Measurements from ENCODE around the gene FGF23.
"Not testable (repeated sequence)": the region's sequence is repeated elsewhere in the genome, so short reads cannot be mapped to it uniquely, and the experiment has no call there.

The FGF23 gene

GRCh38 chr12:4412465-4412864, 33.0 kb upstream of the FGF23 start:
- H3K4me3 ChIP-seq (ENCODE audit: low read depth in 1 of 2, low read length in 2 of 2): no peak overlapping the region
- peaks cover 8 to 10% of the 10 kb centered on the region in 2 donors for H3K4me1 ChIP-seq (ENCODE audit: control insufficient read depth in 1 of 2, insufficient read depth in 2 of 2, low read length in 2 of 2)
- peaks cover 0 to 8% of the 10 kb centered on the region in 2 donors for H3K27me3 ChIP-seq (ENCODE audit: control insufficient read depth in 1 of 2, insufficient read depth in 2 of 2, low read length in 2 of 2)
- no peak overlapping the region for H3K9ac ChIP-seq (ENCODE audit: low read depth in 1 of 2, low read length in 2 of 2)
- H3K9me3 ChIP-seq (ENCODE audit: control insufficient read depth in 1 of 2, low read length in 2 of 2): no peaks in the 10 kb centered on the region
- H3K27ac ChIP-seq (ENCODE audit: low read depth, low read length): no peak overlapping the region
- no peaks in the 10 kb centered on the region for H3K36me3 ChIP-seq (ENCODE audit: control insufficient read depth in 1 of 2, insufficient read depth in 2 of 2, low read length in 2 of 2)

- no peak overlapping the region for H3K9ac ChIP-seq (ENCODE audit: low read depth in 1 of 2, low read length in 2 of 2)
- no peaks in the 10 kb centered on the region for H3K9me3 ChIP-seq (ENCODE audit: control insufficient read depth in 1 of 2, low read length in 2 of 2)
- peaks cover 8 to 10% of the 10 kb centered on the region in 2 donors for H3K4me1 ChIP-seq (ENCODE audit: control insufficient read depth in 1 of 2, insufficient read depth in 2 of 2, low read length in 2 of 2)
- H3K27me3 ChIP-seq (ENCODE audit: control insufficient read depth in 1 of 2, insufficient read depth in 2 of 2, low read length in 2 of 2): peaks cover 0 to 4% of the 10 kb centered on the region in 2 donors
- H3K36me3 ChIP-seq (ENCODE audit: control insufficient read depth in 1 of 2, insufficient read depth in 2 of 2, low read length in 2 of 2): no peaks in the 10 kb centered on the region
- no peak overlapping the region for H3K27ac ChIP-seq (ENCODE audit: low read depth, low read length)
- no peak overlapping the region for H3K4me3 ChIP-seq (ENCODE audit: low read depth in 1 of 2, low read length in 2 of 2)
Measured at GRCh38 chr12:4412056-4412455, 32.5 kb upstream of the FGF23 start.

GRCh38 chr12:4407136-4407535, 27.6 kb upstream of the FGF23 start:
- H3K36me3 ChIP-seq (ENCODE audit: control insufficient read depth in 1 of 2, insufficient read depth in 2 of 2, low read length in 2 of 2): no peaks in the 10 kb centered on the region
- H3K9ac ChIP-seq (ENCODE audit: low read depth in 1 of 2, low read length in 2 of 2): no peak overlapping the region
- no peaks in the 10 kb centered on the region for H3K27me3 ChIP-seq (ENCODE audit: control insufficient read depth in 1 of 2, insufficient read depth in 2 of 2, low read length in 2 of 2)
- H3K4me1 ChIP-seq (ENCODE audit: control insufficient read depth in 1 of 2, insufficient read depth in 2 of 2, low read length in 2 of 2): no peaks in the 10 kb centered on the region
- H3K4me3 ChIP-seq (ENCODE audit: low read depth in 1 of 2, low read length in 2 of 2): no peak overlapping the region
- H3K9me3 ChIP-seq (ENCODE audit: control insufficient read depth in 1 of 2, low read length in 2 of 2): no peaks in the 10 kb centered on the region
- no peak overlapping the region for H3K27ac ChIP-seq (ENCODE audit: low read depth, low read length)

GRCh38 chr12:4404877-4405637, 25.5 kb upstream of the FGF23 start:
- H3K9ac ChIP-seq (ENCODE audit: low read depth in 1 of 2, low read length in 2 of 2); H3K27ac ChIP-seq (ENCODE audit: low read depth, low read length); H3K9me3 ChIP-seq (ENCODE audit: control insufficient read depth in 1 of 2, low read length in 2 of 2); H3K4me3 ChIP-seq (ENCODE audit: low read depth in 1 of 2, low read length in 2 of 2); H3K4me1 ChIP-seq (ENCODE audit: control insufficient read depth in 1 of 2, insufficient read depth in 2 of 2, low read length in 2 of 2); H3K27me3 ChIP-seq (ENCODE audit: control insufficient read depth in 1 of 2, insufficient read depth in 2 of 2, low read length in 2 of 2); H3K36me3 ChIP-seq (ENCODE audit: control insufficient read depth in 1 of 2, insufficient read depth in 2 of 2, low read length in 2 of 2): not testable (repeated sequence)

GRCh38 chr12:4402996-4403395, 23.5 kb upstream of the FGF23 start:
- Histone ChIP-seq H3K9ac (ENCODE audit: low read depth in 1 of 2, low read length in 2 of 2) (no peak overlapping the region), H3K9me3 (ENCODE audit: control insufficient read depth in 1 of 2, low read length in 2 of 2) (no peaks in the 10 kb centered on the region), H3K27me3 (ENCODE audit: control insufficient read depth in 1 of 2, insufficient read depth in 2 of 2, low read length in 2 of 2) (no peaks in the 10 kb centered on the region), H3K27ac (ENCODE audit: low read depth, low read length) (no peak overlapping the region), H3K4me1 (ENCODE audit: control insufficient read depth in 1 of 2, insufficient read depth in 2 of 2, low read length in 2 of 2) (no peaks in the 10 kb centered on the region), H3K36me3 (ENCODE audit: control insufficient read depth in 1 of 2, insufficient read depth in 2 of 2, low read length in 2 of 2) (no peaks in the 10 kb centered on the region), H3K4me3 (ENCODE audit: low read depth in 1 of 2, low read length in 2 of 2) (no peak overlapping the region)

GRCh38 chr12:4401117-4401516, 21.6 kb upstream of the FGF23 start:
- no peak overlapping the region for H3K9ac ChIP-seq (ENCODE audit: low read depth in 1 of 2, low read length in 2 of 2)
- H3K4me3 ChIP-seq (ENCODE audit: low read depth in 1 of 2, low read length in 2 of 2): no peak overlapping the region
- no peak overlapping the region for H3K27ac ChIP-seq (ENCODE audit: low read depth, low read length)
- H3K4me1 ChIP-seq (ENCODE audit: control insufficient read depth in 1 of 2, insufficient read depth in 2 of 2, low read length in 2 of 2): no peaks in the 10 kb centered on the region
- no peaks in the 10 kb centered on the region for H3K27me3 ChIP-seq (ENCODE audit: control insufficient read depth in 1 of 2, insufficient read depth in 2 of 2, low read length in 2 of 2)
- no peaks in the 10 kb centered on the region for H3K9me3 ChIP-seq (ENCODE audit: control insufficient read depth in 1 of 2, low read length in 2 of 2)
- no peaks in the 10 kb centered on the region for H3K36me3 ChIP-seq (ENCODE audit: control insufficient read depth in 1 of 2, insufficient read depth in 2 of 2, low read length in 2 of 2)

GRCh38 chr12:4395818-4396217, 16.3 kb upstream of the FGF23 start:
- no peaks in the 10 kb centered on the region for H3K9me3 ChIP-seq (ENCODE audit: control insufficient read depth in 1 of 2, low read length in 2 of 2)
- no peak overlapping the region for H3K4me3 ChIP-seq (ENCODE audit: low read depth in 1 of 2, low read length in 2 of 2)
- H3K4me1 ChIP-seq (ENCODE audit: control insufficient read depth in 1 of 2, insufficient read depth in 2 of 2, low read length in 2 of 2): no peaks in the 10 kb centered on the region
- H3K36me3 ChIP-seq (ENCODE audit: control insufficient read depth in 1 of 2, insufficient read depth in 2 of 2, low read length in 2 of 2): no peaks in the 10 kb centered on the region
- no peaks in the 10 kb centered on the region for H3K27me3 ChIP-seq (ENCODE audit: control insufficient read depth in 1 of 2, insufficient read depth in 2 of 2, low read length in 2 of 2)
- H3K9ac ChIP-seq (ENCODE audit: low read depth in 1 of 2, low read length in 2 of 2): no peak overlapping the region
- no peak overlapping the region for H3K27ac ChIP-seq (ENCODE audit: low read depth, low read length)

GRCh38 chr12:4393211-4393610, 13.7 kb upstream of the FGF23 start:
- Histone ChIP-seq H3K27me3 (ENCODE audit: control insufficient read depth in 1 of 2, insufficient read depth in 2 of 2, low read length in 2 of 2) (peaks cover 0 to 2% of the 10 kb centered on the region in 2 donors), H3K4me3 (ENCODE audit: low read depth in 1 of 2, low read length in 2 of 2) (no peak overlapping the region), H3K27ac (ENCODE audit: low read depth, low read length) (no peak overlapping the region), H3K9me3 (ENCODE audit: control insufficient read depth in 1 of 2, low read length in 2 of 2) (no peaks in the 10 kb centered on the region), H3K9ac (ENCODE audit: low read depth in 1 of 2, low read length in 2 of 2) (no peak overlapping the region), H3K4me1 (ENCODE audit: control insufficient read depth in 1 of 2, insufficient read depth in 2 of 2, low read length in 2 of 2) (no peaks in the 10 kb centered on the region), H3K36me3 (ENCODE audit: control insufficient read depth in 1 of 2, insufficient read depth in 2 of 2, low read length in 2 of 2) (no peaks in the 10 kb centered on the region)

GRCh38 chr12:4392223-4392742, 12.8 kb upstream of the FGF23 start:
- no peaks in the 10 kb centered on the region for H3K9me3 ChIP-seq (ENCODE audit: control insufficient read depth in 1 of 2, low read length in 2 of 2)
- no peaks in the 10 kb centered on the region for H3K4me1 ChIP-seq (ENCODE audit: control insufficient read depth in 1 of 2, insufficient read depth in 2 of 2, low read length in 2 of 2)
- H3K27ac ChIP-seq (ENCODE audit: low read depth, low read length): no peak overlapping the region
- H3K9ac ChIP-seq (ENCODE audit: low read depth in 1 of 2, low read length in 2 of 2): no peak overlapping the region
- no peak overlapping the region for H3K4me3 ChIP-seq (ENCODE audit: low read depth in 1 of 2, low read length in 2 of 2)
- peaks cover 0 to 2% of the 10 kb centered on the region in 2 donors for H3K27me3 ChIP-seq (ENCODE audit: control insufficient read depth in 1 of 2, insufficient read depth in 2 of 2, low read length in 2 of 2)
- H3K36me3 ChIP-seq (ENCODE audit: control insufficient read depth in 1 of 2, insufficient read depth in 2 of 2, low read length in 2 of 2): no peaks in the 10 kb centered on the region

GRCh38 chr12:4388662-4389061, 9.2 kb upstream of the FGF23 start:
- Histone ChIP-seq H3K4me1 (ENCODE audit: control insufficient read depth in 1 of 2, insufficient read depth in 2 of 2, low read length in 2 of 2) (no peaks in the 10 kb centered on the region), H3K9ac (ENCODE audit: low read depth in 1 of 2, low read length in 2 of 2) (no peak overlapping the region), H3K4me3 (ENCODE audit: low read depth in 1 of 2, low read length in 2 of 2) (no peak overlapping the region), H3K27ac (ENCODE audit: low read depth, low read length) (no peak overlapping the region), H3K27me3 (ENCODE audit: control insufficient read depth in 1 of 2, insufficient read depth in 2 of 2, low read length in 2 of 2) (peaks cover 0 to 2% of the 10 kb centered on the region in 2 donors), H3K9me3 (ENCODE audit: control insufficient read depth in 1 of 2, low read length in 2 of 2) (no peaks in the 10 kb centered on the region), H3K36me3 (ENCODE audit: control insufficient read depth in 1 of 2, insufficient read depth in 2 of 2, low read length in 2 of 2) (no peaks in the 10 kb centered on the region)

Data from duodenal mucosa (tissue), 2 donors.